ENCODE data around the gene SLC22A5. TPM values are rescaled to one million over a fixed set of nuclear protein-coding genes. Genes with fewer than 3 reads are reported as not detected.

The SLC22A5 gene
- total RNA-seq, 1 experiment from 2014 or later: 3.6 TPM

GRCh38 chr5:132413567-132413966 is 44.1 kb downstream of the SLC22A5 start:
- Mint-ChIP-seq H3K27ac (no peak overlapping the region), H3K9me3 (no peaks in the 10 kb centered on the region), H3K27me3 (ENCODE audit: low read depth) (peaks cover 4% of the 10 kb centered on the region), H3K36me3 (no peaks in the 10 kb centered on the region), H3K4me1 (peaks cover 8% of the 10 kb centered on the region), H3K4me3 (no peak overlapping the region)
- ChIA-PET POLR2A (no interaction called here), CTCF (interaction anchor here (2.1 kb wide), 1 partner anchor 88 kb away, joined by 8 read pairs; no protein-coding TSS in a partner anchor)
- DNase-seq (ENCODE audit: low spot score): no peak
- ATAC-seq: no peak
- no peak for TF ChIP-seq ZNF425 (CRISPR knock-in tag; conservative IDR thresholded peaks at IDR 0.05)
- TF ChIP-seq SP1 (CRISPR knock-in tag; conservative IDR thresholded peaks at IDR 0.05): no peak

- Mint-ChIP-seq H3K9me3 (no peaks in the 10 kb centered on the region), H3K27ac (no peak overlapping the region), H3K27me3 (ENCODE audit: low read depth) (peaks cover 4% of the 10 kb centered on the region), H3K4me3 (no peak overlapping the region), H3K4me1 (peaks cover 15% of the 10 kb centered on the region), H3K36me3 (no peaks in the 10 kb centered on the region)
- DNase-seq (ENCODE audit: low spot score) (no peak), ATAC-seq (no peak)
- CTCF ChIA-PET: interaction anchor here (1.3 to 2.1 kb wide), 3 partner anchors 28 to 86 kb away, joined by 3 to 8 read pairs (median 5); no protein-coding TSS in a partner anchor
- POLR2A ChIA-PET: interaction anchor here (0.5 kb wide), 1 partner anchor 454 kb away, joined by 9 read pairs; no protein-coding TSS in a partner anchor
- no peak for TF ChIP-seq GTF2I (CRISPR knock-in tag; conservative IDR thresholded peaks at IDR 0.05)
- TF ChIP-seq SP1 (CRISPR knock-in tag; conservative IDR thresholded peaks at IDR 0.05): no peak
- no peak for TF ChIP-seq ATF2 (CRISPR knock-in tag; IDR thresholded peaks at IDR 0.05; ENCODE audit: borderline replicate concordance, low read depth)
- TF ChIP-seq NR2C2 (CRISPR knock-in tag; IDR thresholded peaks at IDR 0.05): no peak
- no peak for TF ChIP-seq PRDM15 (CRISPR knock-in tag; IDR thresholded peaks at IDR 0.05)
- TF ChIP-seq, protein P1, sequence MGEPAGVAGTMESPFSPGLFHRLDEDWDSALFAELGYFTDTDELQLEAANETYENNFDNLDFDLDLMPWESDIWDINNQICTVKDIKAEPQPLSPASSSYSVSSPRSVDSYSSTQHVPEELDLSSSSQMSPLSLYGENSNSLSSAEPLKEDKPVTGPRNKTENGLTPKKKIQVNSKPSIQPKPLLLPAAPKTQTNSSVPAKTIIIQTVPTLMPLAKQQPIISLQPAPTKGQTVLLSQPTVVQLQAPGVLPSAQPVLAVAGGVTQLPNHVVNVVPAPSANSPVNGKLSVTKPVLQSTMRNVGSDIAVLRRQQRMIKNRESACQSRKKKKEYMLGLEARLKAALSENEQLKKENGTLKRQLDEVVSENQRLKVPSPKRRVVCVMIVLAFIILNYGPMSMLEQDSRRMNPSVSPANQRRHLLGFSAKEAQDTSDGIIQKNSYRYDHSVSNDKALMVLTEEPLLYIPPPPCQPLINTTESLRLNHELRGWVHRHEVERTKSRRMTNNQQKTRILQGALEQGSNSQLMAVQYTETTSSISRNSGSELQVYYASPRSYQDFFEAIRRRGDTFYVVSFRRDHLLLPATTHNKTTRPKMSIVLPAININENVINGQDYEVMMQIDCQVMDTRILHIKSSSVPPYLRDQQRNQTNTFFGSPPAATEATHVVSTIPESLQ (CRISPR knock-in tag; IDR thresholded peaks at IDR 0.05): no peak
- TF ChIP-seq ZNF263 (CRISPR knock-in tag; IDR thresholded peaks at IDR 0.05; ENCODE audit: low read depth): no peak
- TF ChIP-seq, protein P2, sequence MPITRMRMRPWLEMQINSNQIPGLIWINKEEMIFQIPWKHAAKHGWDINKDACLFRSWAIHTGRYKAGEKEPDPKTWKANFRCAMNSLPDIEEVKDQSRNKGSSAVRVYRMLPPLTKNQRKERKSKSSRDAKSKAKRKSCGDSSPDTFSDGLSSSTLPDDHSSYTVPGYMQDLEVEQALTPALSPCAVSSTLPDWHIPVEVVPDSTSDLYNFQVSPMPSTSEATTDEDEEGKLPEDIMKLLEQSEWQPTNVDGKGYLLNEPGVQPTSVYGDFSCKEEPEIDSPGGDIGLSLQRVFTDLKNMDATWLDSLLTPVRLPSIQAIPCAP (CRISPR knock-in tag; IDR thresholded peaks at IDR 0.05): no peak
- TF ChIP-seq SMAD4 (CRISPR knock-in tag; IDR thresholded peaks at IDR 0.05): no peak
- no peak for TF ChIP-seq GABPB1 (CRISPR knock-in tag; IDR thresholded peaks at IDR 0.05)
- TF ChIP-seq TEAD4 (CRISPR knock-in tag; IDR thresholded peaks at IDR 0.05): no peak
- no peak for TF ChIP-seq ZNF671 (CRISPR knock-in tag; IDR thresholded peaks at IDR 0.05)
- no peak for TF ChIP-seq FOXJ3 (CRISPR knock-in tag; IDR thresholded peaks at IDR 0.05; ENCODE audit: borderline replicate concordance)
- no peak for TF ChIP-seq FOXP4 (CRISPR knock-in tag; IDR thresholded peaks at IDR 0.05)
- TF ChIP-seq MLX (CRISPR knock-in tag; IDR thresholded peaks at IDR 0.05): no peak
- TF ChIP-seq, protein P3, sequence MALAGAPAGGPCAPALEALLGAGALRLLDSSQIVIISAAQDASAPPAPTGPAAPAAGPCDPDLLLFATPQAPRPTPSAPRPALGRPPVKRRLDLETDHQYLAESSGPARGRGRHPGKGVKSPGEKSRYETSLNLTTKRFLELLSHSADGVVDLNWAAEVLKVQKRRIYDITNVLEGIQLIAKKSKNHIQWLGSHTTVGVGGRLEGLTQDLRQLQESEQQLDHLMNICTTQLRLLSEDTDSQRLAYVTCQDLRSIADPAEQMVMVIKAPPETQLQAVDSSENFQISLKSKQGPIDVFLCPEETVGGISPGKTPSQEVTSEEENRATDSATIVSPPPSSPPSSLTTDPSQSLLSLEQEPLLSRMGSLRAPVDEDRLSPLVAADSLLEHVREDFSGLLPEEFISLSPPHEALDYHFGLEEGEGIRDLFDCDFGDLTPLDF (CRISPR knock-in tag; IDR thresholded peaks at IDR 0.05): no peak
- no peak for TF ChIP-seq ZNF416 (CRISPR knock-in tag; IDR thresholded peaks at IDR 0.05)
These were observed 45.3 kb downstream of the SLC22A5 start for GRCh38 chr5:132414634-132415378.

Measured in WTC11 (cell line).